K562 (cell line): ENCODE results near the gene ATP5MK. TPM values are rescaled to one million over a fixed set of nuclear protein-coding genes. Genes with fewer than 3 reads are reported as not detected.

Experiments used
- EP300 ChIP-seq: IDR thresholded peaks from 2 replicates; pipeline ENCODE4 v1.6.1; 2012; ENCODE audit warnings: low read length, improper control_type of control experiment
- NBN ChIP-seq: fragments of 450-650 bp; IDR thresholded peaks from 2 replicates; pipeline ENCODE4 v1.6.1; 2016; ENCODE audit warnings: low read depth, mild to moderate bottlenecking
- POLR3A ChIP-seq: IDR thresholded peaks from 2 replicates; pipeline ENCODE4 v1.6.1; 2011; ENCODE audit warnings: borderline replicate concordance, mild to moderate bottlenecking, moderate library complexity; ENCODE audit not compliant: insufficient read length, insufficient read depth; ENCODE audit errors: extremely low read depth
- POU5F1 ChIP-seq: fragments of 150-350 bp; IDR thresholded peaks from 2 replicates; pipeline ENCODE4 v1.6.1; 2014; ENCODE audit warnings: borderline replicate concordance, low read length, low read depth, mild to moderate bottlenecking; ENCODE audit not compliant: partially characterized antibody
- RAD51 ChIP-seq: fragments of 450-650 bp; IDR thresholded peaks from 2 replicates; pipeline ENCODE4 v1.7.1; 2016; ENCODE audit warnings: low read depth, mild to moderate bottlenecking, borderline replicate concordance
- SIN3B ChIP-seq: fragments of 450-650 bp; IDR thresholded peaks from 2 replicates; pipeline ENCODE4 v1.6.1; 2017; ENCODE audit warnings: low read depth, mild to moderate bottlenecking, moderate library complexity
- SP1 ChIP-seq: sonication (generic); formaldehyde crosslinking; IDR thresholded peaks from 2 replicates; pipeline ENCODE4 v1.8.1; 2022; ENCODE audit warnings: mild to moderate bottlenecking, missing genetic modification reagents
- SP2 ChIP-seq: IDR thresholded peaks from 2 replicates; pipeline ENCODE4 v1.6.1; 2011; ENCODE audit warnings: mild to moderate bottlenecking, low read depth, low read length, moderate library complexity; ENCODE audit not compliant: poor library complexity, severe bottlenecking; ENCODE audit errors: extremely low read depth
- TEAD2 ChIP-seq: fragments of 450-650 bp; IDR thresholded peaks from 2 replicates; pipeline ENCODE4 v1.6.1; 2016; ENCODE audit warnings: missing genetic modification characterization, control low read depth, missing compliant biosample characterization
- U2AF2 ChIP-seq: fragments of 200-400 bp; formaldehyde crosslinking; optimal IDR thresholded peaks from 2 replicates; pipeline ENCODE3; 2017; ENCODE audit warnings: low read depth, mild to moderate bottlenecking, low read length
- ZNF197 ChIP-seq: fragments of 200-800 bp; sonication (Bioruptor generic); IDR thresholded peaks from 2 replicates; pipeline ENCODE4 v1.6.1; 2016; ENCODE audit warnings: low read depth, missing genetic modification characterization, missing compliant biosample characterization
- ZNF778 ChIP-seq: fragments of 450-650 bp; formaldehyde crosslinking; IDR thresholded peaks from 2 replicates; pipeline ENCODE4 v1.4.0; 2020; ENCODE audit warnings: mild to moderate bottlenecking, moderate library complexity
- polyA plus RNA-seq, 8 experiments: library from polyadenylated mRNA; depleted of rRNA in 4 of 8; stranded (reverse) in 5 of 8; unstranded in 3 of 8; fragments of >200 nt; fragmentation: Nextera tagmentation in 2 of 8; fragmentation: Illumina TruSeq in 1 of 8; extraction: Ambion mirVana in 2 of 8; extraction: Trizol in 1 of 8; gene quantifications; 2 replicates each; pipeline versions ENCODE4 v1.2.1 to v1.2.3, GENCODE V29; 2011 to 2014; ENCODE audit warnings: inconsistent platforms in 1 of 8, missing spikeins in 1 of 8
- total RNA-seq, 7 experiments: library from RNA; depleted of rRNA in 6 of 7; stranded (reverse); fragments of >200 nt in 6 of 7; fragmentation: Illumina TruSeq in 2 of 7; extraction: Trizol in 2 of 7; gene quantifications; 2 replicates each; pipeline versions ENCODE4 v1.2.1 to v1.2.3, GENCODE V29; 2011 to 2021; ENCODE audit warnings: low replicate concordance in 1 of 7
- TF ChIP-seq, protein P1 (sequence below): sonication (generic); formaldehyde crosslinking; IDR thresholded peaks from 2 replicates; pipeline ENCODE4 v1.8.0; 2022; ENCODE audit warnings: mild to moderate bottlenecking, missing genetic modification reagents
- TF ChIP-seq, protein P2 (sequence below): fragments of 450-650 bp; IDR thresholded peaks from 2 replicates; pipeline ENCODE4 v1.6.1; 2018; ENCODE audit warnings: mild to moderate bottlenecking, low read depth; ENCODE audit not compliant: partially characterized antibody
- TF ChIP-seq, protein P3 (sequence below): IDR thresholded peaks from 2 replicates; pipeline ENCODE4 v1.6.1; 2011; ENCODE audit warnings: borderline replicate concordance, low read depth, mild to moderate bottlenecking, moderate library complexity, low read length; ENCODE audit not compliant: insufficient read depth, poor library complexity, severe bottlenecking
- TF ChIP-seq, protein P4 (sequence below): fragments of 450-650 bp; formaldehyde crosslinking; IDR thresholded peaks from 2 replicates; pipeline ENCODE4 v1.4.0; 2020; ENCODE audit warnings: mild to moderate bottlenecking, moderate library complexity

The ATP5MK gene
- total and polyA plus RNA-seq, 9 of the 15 experiments (the other 6 are each of a cell fraction or from before 2014, with no cell fraction given) = 182 to 1,810 (median 741) TPM

DNA sequence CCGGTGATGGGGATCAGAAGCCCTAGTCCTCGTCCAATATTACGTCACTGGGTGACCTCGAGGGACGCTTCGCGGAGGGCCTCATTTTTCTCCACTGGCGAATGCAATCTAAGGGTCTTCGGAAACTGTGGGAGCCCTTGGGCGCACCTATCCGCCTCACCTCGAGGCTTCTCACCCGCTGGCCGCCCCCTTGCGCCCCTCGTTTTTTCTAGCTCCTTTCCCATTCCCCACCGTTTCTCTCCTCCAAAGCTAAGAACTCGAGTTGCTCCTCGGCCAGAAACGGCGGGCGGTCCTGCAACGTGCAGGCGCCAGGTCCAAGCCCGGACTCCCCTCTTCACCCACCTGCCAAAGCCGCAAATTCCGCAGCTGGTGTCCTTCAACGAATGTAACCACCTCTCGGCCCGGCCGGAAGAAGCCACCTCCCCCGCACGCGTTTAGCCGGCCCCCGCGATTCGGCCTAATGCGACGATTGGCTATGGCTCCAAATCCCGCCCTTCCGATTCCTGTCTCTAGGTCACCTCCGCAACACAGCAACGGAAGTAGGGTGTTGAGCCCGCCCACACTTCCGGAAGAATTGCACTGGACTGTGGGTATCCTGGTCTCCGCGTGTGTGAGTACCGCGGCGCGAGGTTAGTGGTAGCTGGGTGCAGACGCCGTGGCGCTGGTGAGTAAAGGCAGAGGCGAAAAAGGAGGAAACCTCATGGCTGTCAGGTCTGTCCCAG lies at the start of gene ATP5MK, which contains the start of gene PDCD11 (continued):
- TF ChIP-seq NBN = no peak
- TF ChIP-seq POLR3A = no peak
- TF ChIP-seq SP2 = peak; percentile 41
- TF ChIP-seq, protein P1, sequence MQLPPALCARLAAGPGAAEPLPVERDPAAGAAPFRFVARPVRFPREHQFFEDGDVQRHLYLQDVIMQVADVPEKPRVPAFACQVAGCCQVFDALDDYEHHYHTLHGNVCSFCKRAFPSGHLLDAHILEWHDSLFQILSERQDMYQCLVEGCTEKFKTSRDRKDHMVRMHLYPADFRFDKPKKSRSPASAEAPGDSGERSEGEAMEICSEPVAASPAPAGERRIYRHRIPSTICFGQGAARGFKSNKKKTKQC = peak; percentile 52; the same call in 1 of the 2 replicates
- no peak for TF ChIP-seq TEAD2 (tag)
- peak; percentile 12; the same call in 1 of the 2 replicates for TF ChIP-seq EP300
- TF ChIP-seq, protein P2, sequence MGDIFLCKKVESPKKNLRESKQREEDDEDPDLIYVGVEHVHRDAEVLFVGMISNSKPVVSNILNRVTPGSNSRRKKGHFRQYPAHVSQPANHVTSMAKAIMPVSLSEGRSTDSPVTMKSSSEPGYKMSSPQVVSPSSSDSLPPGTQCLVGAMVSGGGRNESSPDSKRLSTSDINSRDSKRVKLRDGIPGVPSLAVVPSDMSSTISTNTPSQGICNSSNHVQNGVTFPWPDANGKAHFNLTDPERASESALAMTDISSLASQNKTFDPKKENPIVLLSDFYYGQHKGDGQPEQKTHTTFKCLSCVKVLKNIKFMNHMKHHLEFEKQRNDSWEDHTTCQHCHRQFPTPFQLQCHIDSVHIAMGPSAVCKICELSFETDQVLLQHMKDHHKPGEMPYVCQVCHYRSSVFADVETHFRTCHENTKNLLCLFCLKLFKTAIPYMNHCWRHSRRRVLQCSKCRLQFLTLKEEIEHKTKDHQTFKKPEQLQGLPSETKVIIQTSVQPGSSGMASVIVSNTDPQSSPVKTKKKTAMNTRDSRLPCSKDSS = no peak
- no peak for TF ChIP-seq ZNF197 (CRISPR knock-in tag)
- TF ChIP-seq, protein P3, sequence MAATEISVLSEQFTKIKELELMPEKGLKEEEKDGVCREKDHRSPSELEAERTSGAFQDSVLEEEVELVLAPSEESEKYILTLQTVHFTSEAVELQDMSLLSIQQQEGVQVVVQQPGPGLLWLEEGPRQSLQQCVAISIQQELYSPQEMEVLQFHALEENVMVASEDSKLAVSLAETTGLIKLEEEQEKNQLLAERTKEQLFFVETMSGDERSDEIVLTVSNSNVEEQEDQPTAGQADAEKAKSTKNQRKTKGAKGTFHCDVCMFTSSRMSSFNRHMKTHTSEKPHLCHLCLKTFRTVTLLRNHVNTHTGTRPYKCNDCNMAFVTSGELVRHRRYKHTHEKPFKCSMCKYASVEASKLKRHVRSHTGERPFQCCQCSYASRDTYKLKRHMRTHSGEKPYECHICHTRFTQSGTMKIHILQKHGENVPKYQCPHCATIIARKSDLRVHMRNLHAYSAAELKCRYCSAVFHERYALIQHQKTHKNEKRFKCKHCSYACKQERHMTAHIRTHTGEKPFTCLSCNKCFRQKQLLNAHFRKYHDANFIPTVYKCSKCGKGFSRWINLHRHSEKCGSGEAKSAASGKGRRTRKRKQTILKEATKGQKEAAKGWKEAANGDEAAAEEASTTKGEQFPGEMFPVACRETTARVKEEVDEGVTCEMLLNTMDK = no peak
- TF ChIP-seq POU5F1 = no peak
- TF ChIP-seq, protein P4, sequence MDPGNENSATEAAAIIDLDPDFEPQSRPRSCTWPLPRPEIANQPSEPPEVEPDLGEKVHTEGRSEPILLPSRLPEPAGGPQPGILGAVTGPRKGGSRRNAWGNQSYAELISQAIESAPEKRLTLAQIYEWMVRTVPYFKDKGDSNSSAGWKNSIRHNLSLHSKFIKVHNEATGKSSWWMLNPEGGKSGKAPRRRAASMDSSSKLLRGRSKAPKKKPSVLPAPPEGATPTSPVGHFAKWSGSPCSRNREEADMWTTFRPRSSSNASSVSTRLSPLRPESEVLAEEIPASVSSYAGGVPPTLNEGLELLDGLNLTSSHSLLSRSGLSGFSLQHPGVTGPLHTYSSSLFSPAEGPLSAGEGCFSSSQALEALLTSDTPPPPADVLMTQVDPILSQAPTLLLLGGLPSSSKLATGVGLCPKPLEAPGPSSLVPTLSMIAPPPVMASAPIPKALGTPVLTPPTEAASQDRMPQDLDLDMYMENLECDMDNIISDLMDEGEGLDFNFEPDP (CRISPR knock-in tag) = no peak
- no peak for TF ChIP-seq U2AF2
- TF ChIP-seq SP1 (CRISPR knock-in tag) = peak; percentile 77
- no peak for TF ChIP-seq ZNF778 (CRISPR knock-in tag)
- no peak for TF ChIP-seq RAD51
- no peak; the same call in 1 of the 2 replicates for TF ChIP-seq SIN3B
